WERI-Rb-1 (cell line): Measurements from ENCODE around the gene CACNA1D.

Experiments
- DNase-seq: peaks from one replicate; pipeline ENCODE4 v3.0.0-alpha.2; 2020
- H3K27ac ChIP-seq: fragments of 250-450 bp; sonication (Bioruptor Pico); 2 replicates; pipeline ENCODE4 v1.5.1; 2020; ENCODE audit warnings: mild to moderate bottlenecking, moderate library complexity
- H3K27me3 ChIP-seq: fragments of 250-450 bp; sonication (Bioruptor Pico); 2 replicates; pipeline ENCODE4 v1.5.1; 2021; ENCODE audit warnings: mild to moderate bottlenecking, low read depth, moderate library complexity; ENCODE audit not compliant: insufficient read depth, severe bottlenecking
- H3K36me3 ChIP-seq: fragments of 250-450 bp; sonication (Bioruptor Pico); 2 replicates; pipeline ENCODE4 v1.5.1; 2020; ENCODE audit warnings: mild to moderate bottlenecking, moderate library complexity
- H3K4me3 ChIP-seq: 2 replicates; pipeline ENCODE4 v1.5.1; 2011; ENCODE audit warnings: low read depth, mild to moderate bottlenecking, control low read depth, low read length
- H3K9me3 ChIP-seq: fragments of 250-450 bp; sonication (Bioruptor Pico); 2 replicates; pipeline ENCODE4 v1.5.1; 2021; ENCODE audit warnings: mild to moderate bottlenecking, moderate library complexity; ENCODE audit not compliant: severe bottlenecking
- CTCF ChIP-seq: IDR thresholded peaks from 2 replicates; pipeline ENCODE4 v1.5.1; 2011; ENCODE audit warnings: low read depth, mild to moderate bottlenecking, control low read depth, inconsistent platforms, low read length

CACNA1D gene

GRCh38 chr3:53764026-53764775 is 269.8 kb downstream of the CACNA1D start:
- no peak overlapping the region for H3K27ac ChIP-seq
- no peak overlapping the region for H3K4me3 ChIP-seq
- no peaks in the 10 kb centered on the region for H3K36me3 ChIP-seq
- no peaks in the 10 kb centered on the region for H3K27me3 ChIP-seq
- no peaks in the 10 kb centered on the region for H3K9me3 ChIP-seq
- no peak for DNase-seq
- TF ChIP-seq CTCF: no peak

GRCh38 chr3:53765753-53766152 is 271.3 kb downstream of the CACNA1D start:
- no peaks in the 10 kb centered on the region for H3K36me3 ChIP-seq
- TF ChIP-seq CTCF: no peak
- H3K27ac ChIP-seq: no peak overlapping the region
- no peaks in the 10 kb centered on the region for H3K9me3 ChIP-seq
- no peak overlapping the region for H3K4me3 ChIP-seq
- DNase-seq: no peak
- H3K27me3 ChIP-seq: no peaks in the 10 kb centered on the region

- H3K4me3 ChIP-seq: no peak overlapping the region
- no peaks in the 10 kb centered on the region for H3K27me3 ChIP-seq
- no peaks in the 10 kb centered on the region for H3K9me3 ChIP-seq
- no peak overlapping the region for H3K27ac ChIP-seq
- no peak for DNase-seq
- no peaks in the 10 kb centered on the region for H3K36me3 ChIP-seq
- peak; percentile 30; the same call in 1 of the 2 replicates for TF ChIP-seq CTCF
Measured at GRCh38 chr3:53766706-53767105, 272.3 kb downstream of the CACNA1D start.

GRCh38 chr3:53768478-53769459 is 274.4 kb downstream of the CACNA1D start:
- no peak for TF ChIP-seq CTCF
- no peak overlapping the region for H3K4me3 ChIP-seq
- no peak for DNase-seq
- H3K9me3 ChIP-seq: no peaks in the 10 kb centered on the region
- H3K27ac ChIP-seq: no peak overlapping the region
- H3K27me3 ChIP-seq: no peaks in the 10 kb centered on the region
- H3K36me3 ChIP-seq: no peaks in the 10 kb centered on the region

- TF ChIP-seq CTCF: no peak
- H3K36me3 ChIP-seq: no peaks in the 10 kb centered on the region
- no peak overlapping the region for H3K27ac ChIP-seq
- DNase-seq: no peak
- no peaks in the 10 kb centered on the region for H3K9me3 ChIP-seq
- no peaks in the 10 kb centered on the region for H3K27me3 ChIP-seq
- H3K4me3 ChIP-seq: no peak overlapping the region
Measured at GRCh38 chr3:53772562-53772961, 278.2 kb downstream of the CACNA1D start.
